Astrocyte (in vitro differentiated cells and primary cell): ENCODE measurements around the gene LCAT. TPM values are rescaled to one million over a fixed set of nuclear protein-coding genes. Genes with fewer than 3 reads are reported as not detected.

Experiments used
- DNase-seq: peaks from one replicate; pipeline ENCODE4 v3.0.0-alpha.2; 2010; ENCODE audit warnings: low read depth
- FAIRE-seq: peaks from 2 replicates; lab custom pipeline; 2011; peaks lifted over from hg19 to GRCh38; lab: Jason Lieb, UNC
- H2AFZ ChIP-seq: 2 replicates; pipeline ENCODE4 v1.6.0; 2012; ENCODE audit warnings: low read depth, low read length, inconsistent platforms
- H3K27ac ChIP-seq: 2 replicates; pipeline ENCODE4 v1.5.1; 2011; ENCODE audit warnings: low read depth, low read length, inconsistent platforms
- H3K27me3 ChIP-seq: 2 replicates; pipeline ENCODE4 v1.6.0; 2011; ENCODE audit warnings: low read length, inconsistent platforms; ENCODE audit not compliant: insufficient read depth
- H3K36me3 ChIP-seq: 2 replicates; pipeline ENCODE4 v1.5.1; 2011; ENCODE audit warnings: low read length, inconsistent platforms; ENCODE audit not compliant: insufficient read depth
- H3K4me1 ChIP-seq: 2 replicates; pipeline ENCODE4 v1.5.1; 2011; ENCODE audit warnings: low read length, inconsistent platforms; ENCODE audit not compliant: insufficient read depth
- H3K4me2 ChIP-seq: 2 replicates; pipeline ENCODE4 v1.6.0; 2012; ENCODE audit warnings: low read length, inconsistent platforms
- H3K4me3 ChIP-seq: 2 replicates; pipeline ENCODE4 v1.5.1; 2011; ENCODE audit warnings: low read depth, mild to moderate bottlenecking, low read length, inconsistent platforms; ENCODE audit not compliant: insufficient read depth
- H3K79me2 ChIP-seq: 2 replicates; pipeline ENCODE4 v1.6.0; 2012; ENCODE audit warnings: mild to moderate bottlenecking, low read length, inconsistent platforms; ENCODE audit not compliant: insufficient read depth
- H3K9ac ChIP-seq: 2 replicates; pipeline ENCODE4 v1.6.0; 2012; ENCODE audit warnings: mild to moderate bottlenecking, low read length, inconsistent platforms
- H3K9me3 ChIP-seq: 2 replicates; pipeline ENCODE4 v1.5.1; 2012; ENCODE audit warnings: low read depth, mild to moderate bottlenecking, low read length, inconsistent platforms; ENCODE audit not compliant: insufficient read depth
- H4K20me1 ChIP-seq: 2 replicates; pipeline ENCODE4 v1.6.0; 2012; ENCODE audit warnings: low read length, inconsistent platforms; ENCODE audit not compliant: insufficient read depth
- H3K27ac Mint-ChIP-seq: one replicate; pipeline ENCODE4 v1.8.0; 2021; ENCODE audit warnings: mild to moderate bottlenecking, mixed read lengths; ENCODE audit not compliant: unreplicated experiment
- H3K27me3 Mint-ChIP-seq: one replicate; pipeline ENCODE4 v1.8.0; 2021; ENCODE audit warnings: low read depth, mixed read lengths; ENCODE audit not compliant: unreplicated experiment
- H3K36me3 Mint-ChIP-seq: one replicate; pipeline ENCODE4 v1.8.0; 2021; ENCODE audit warnings: low read depth, mixed read lengths; ENCODE audit not compliant: unreplicated experiment
- H3K4me1 Mint-ChIP-seq: one replicate; pipeline ENCODE4 v1.8.0; 2021; ENCODE audit warnings: low read depth, mixed read lengths; ENCODE audit not compliant: unreplicated experiment
- H3K4me3 Mint-ChIP-seq: one replicate; pipeline ENCODE4 v1.8.0; 2021; ENCODE audit warnings: mild to moderate bottlenecking, moderate library complexity, mixed read lengths; ENCODE audit not compliant: unreplicated experiment
- H3K9me3 Mint-ChIP-seq: one replicate; pipeline ENCODE4 v1.8.0; 2021; ENCODE audit warnings: mild to moderate bottlenecking, mixed read lengths; ENCODE audit not compliant: unreplicated experiment
- EZH2 ChIP-seq: IDR thresholded peaks from 2 replicates; pipeline ENCODE4 v1.6.1; 2012; ENCODE audit warnings: mild to moderate bottlenecking, low read length, inconsistent platforms; ENCODE audit not compliant: insufficient read depth
- total RNA-seq: library from RNA; stranded (reverse); gene quantifications from 2 replicates; pipeline ENCODE4 v1.2.1, GENCODE V29; 2021
- TF ChIP-seq, protein P1 (sequence below): IDR thresholded peaks from 2 replicates; pipeline ENCODE4 v1.5.1; 2011; ENCODE audit warnings: low read depth, mild to moderate bottlenecking, inconsistent platforms, low read length, moderate library complexity; ENCODE audit not compliant: insufficient read depth

Gene LCAT
- total RNA-seq, 1 donor from 2014 or later = 37.9 TPM

DNA sequence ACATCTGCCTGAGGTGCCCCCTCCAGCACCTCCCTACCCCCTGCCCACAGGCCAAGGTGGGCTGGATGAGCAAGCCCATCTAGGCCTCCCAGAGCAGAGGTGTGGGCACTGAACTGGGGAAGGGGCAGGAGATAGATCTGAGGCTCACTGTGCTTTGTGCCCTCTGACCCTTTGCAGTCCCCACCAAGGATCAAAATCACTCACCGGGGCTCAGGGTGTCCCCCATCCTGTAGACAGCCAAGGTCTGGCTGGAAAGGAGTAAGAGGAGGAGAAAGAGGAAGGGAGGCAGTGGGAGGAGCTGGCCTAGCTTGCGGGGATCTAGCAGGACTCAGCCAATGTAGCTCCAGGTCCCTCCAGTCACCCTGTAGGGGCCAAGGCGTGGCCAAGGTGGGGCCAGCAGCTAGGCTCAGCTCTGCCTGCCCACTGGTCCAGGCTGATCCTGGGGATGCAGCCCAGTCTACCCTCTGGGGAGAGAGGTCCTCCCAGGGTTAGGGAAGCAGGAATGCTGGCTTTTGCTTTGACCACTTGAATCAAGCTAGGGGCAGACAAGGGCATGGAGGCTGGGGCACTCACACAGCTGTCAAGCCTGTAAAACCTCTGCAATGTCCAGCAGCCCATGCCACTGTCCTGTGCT lies 22.7 kb upstream of the LCAT start:
- Histone ChIP-seq H3K4me2 (peak overlapping the region; percentile 100), H3K27ac (peak overlapping the region; percentile 92), H3K27me3 (no peaks in the 10 kb centered on the region), H3K9me3 (no peaks in the 10 kb centered on the region), H4K20me1 (peaks cover 62% of the 10 kb centered on the region), H3K4me3 (peak overlapping the region; percentile 100), H3K79me2 (peaks cover 66% of the 10 kb centered on the region), H3K36me3 (peaks cover 9% of the 10 kb centered on the region), H3K9ac (peak overlapping the region; percentile 100), H2AFZ (no peak overlapping the region), H3K4me1 (peaks cover 41% of the 10 kb centered on the region)
- H3K9me3 Mint-ChIP-seq = no peaks in the 10 kb centered on the region
- peak overlapping the region; percentile 99 for H3K4me3 Mint-ChIP-seq
- DNase-seq = peak; percentile 42
- peaks cover 7% of the 10 kb centered on the region for H3K27me3 Mint-ChIP-seq
- H3K36me3 Mint-ChIP-seq = peaks cover 14% of the 10 kb centered on the region
- peaks cover 24% of the 10 kb centered on the region for H3K4me1 Mint-ChIP-seq
- TF ChIP-seq, protein P1, sequence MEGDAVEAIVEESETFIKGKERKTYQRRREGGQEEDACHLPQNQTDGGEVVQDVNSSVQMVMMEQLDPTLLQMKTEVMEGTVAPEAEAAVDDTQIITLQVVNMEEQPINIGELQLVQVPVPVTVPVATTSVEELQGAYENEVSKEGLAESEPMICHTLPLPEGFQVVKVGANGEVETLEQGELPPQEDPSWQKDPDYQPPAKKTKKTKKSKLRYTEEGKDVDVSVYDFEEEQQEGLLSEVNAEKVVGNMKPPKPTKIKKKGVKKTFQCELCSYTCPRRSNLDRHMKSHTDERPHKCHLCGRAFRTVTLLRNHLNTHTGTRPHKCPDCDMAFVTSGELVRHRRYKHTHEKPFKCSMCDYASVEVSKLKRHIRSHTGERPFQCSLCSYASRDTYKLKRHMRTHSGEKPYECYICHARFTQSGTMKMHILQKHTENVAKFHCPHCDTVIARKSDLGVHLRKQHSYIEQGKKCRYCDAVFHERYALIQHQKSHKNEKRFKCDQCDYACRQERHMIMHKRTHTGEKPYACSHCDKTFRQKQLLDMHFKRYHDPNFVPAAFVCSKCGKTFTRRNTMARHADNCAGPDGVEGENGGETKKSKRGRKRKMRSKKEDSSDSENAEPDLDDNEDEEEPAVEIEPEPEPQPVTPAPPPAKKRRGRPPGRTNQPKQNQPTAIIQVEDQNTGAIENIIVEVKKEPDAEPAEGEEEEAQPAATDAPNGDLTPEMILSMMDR = no peak
- TF ChIP-seq EZH2 = no peak
- no peak for FAIRE-seq
- peak overlapping the region; percentile 99 for H3K27ac Mint-ChIP-seq

DNA sequence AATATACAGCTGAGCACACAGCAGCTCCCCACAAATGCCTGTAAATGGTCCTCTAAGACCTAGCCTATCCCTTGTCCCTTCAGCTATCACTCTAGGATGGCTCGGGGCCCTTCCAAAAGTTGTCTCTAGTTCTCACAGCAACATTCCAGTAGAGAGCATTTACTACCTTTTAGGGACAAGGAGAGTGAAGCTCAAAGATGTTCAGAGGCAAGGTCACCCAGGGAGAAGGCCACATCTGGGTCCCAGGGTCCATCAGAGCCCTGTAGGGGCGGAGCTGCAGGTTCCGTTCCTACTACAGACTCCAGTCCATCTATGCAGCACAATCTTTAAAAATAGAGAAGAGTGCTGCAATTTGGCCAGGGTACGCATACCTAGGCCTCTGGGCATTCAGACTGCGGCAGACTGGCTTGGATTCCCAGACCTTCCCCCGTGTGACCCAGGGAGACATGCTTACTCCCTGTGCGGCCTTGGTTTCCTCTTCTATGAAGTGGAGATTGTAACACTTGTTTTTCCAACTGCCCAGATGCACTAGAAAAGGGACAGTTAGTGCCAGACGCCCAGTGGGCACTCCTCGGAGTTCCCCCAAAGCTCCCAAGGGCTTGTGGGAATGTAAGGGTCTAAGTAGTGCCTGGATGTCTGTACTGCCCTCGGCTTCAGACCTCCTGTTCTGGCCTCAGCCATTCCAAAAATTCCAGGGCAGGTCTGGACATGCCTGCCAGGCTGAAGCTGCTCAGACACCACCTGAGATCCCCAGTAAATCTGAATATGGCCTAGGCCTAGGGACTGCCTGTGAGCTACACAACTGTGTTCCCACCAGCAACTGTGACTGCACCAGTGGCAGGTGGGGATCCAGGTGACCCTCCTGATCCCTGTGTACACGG lies 22.0 kb upstream of the LCAT start:
- H4K20me1 ChIP-seq = peaks cover 70% of the 10 kb centered on the region
- TF ChIP-seq, protein P1 = no peak
- TF ChIP-seq EZH2 = no peak
- H3K4me3 Mint-ChIP-seq = peak overlapping the region; percentile 99
- no peaks in the 10 kb centered on the region for H3K9me3 Mint-ChIP-seq
- peak overlapping the region; percentile 100 for H3K9ac ChIP-seq
- H3K27me3 ChIP-seq = no peaks in the 10 kb centered on the region
- H3K36me3 Mint-ChIP-seq = peaks cover 14% of the 10 kb centered on the region
- H3K4me1 ChIP-seq = peaks cover 41% of the 10 kb centered on the region
- peak overlapping the region; percentile 92 for H3K27ac ChIP-seq
- H2AFZ ChIP-seq = no peak overlapping the region
- H3K9me3 ChIP-seq = no peaks in the 10 kb centered on the region
- H3K27me3 Mint-ChIP-seq = peaks cover 7% of the 10 kb centered on the region
- no peak for FAIRE-seq
- peaks cover 73% of the 10 kb centered on the region for H3K79me2 ChIP-seq
- H3K27ac Mint-ChIP-seq = peak overlapping the region; percentile 99
- H3K4me2 ChIP-seq = peak overlapping the region; percentile 100
- peak overlapping the region; percentile 100 for H3K4me3 ChIP-seq
- peaks cover 17% of the 10 kb centered on the region for H3K36me3 ChIP-seq
- H3K4me1 Mint-ChIP-seq = peaks cover 24% of the 10 kb centered on the region
- DNase-seq = no peak
